ENCODE results near the gene ADAMTS9.
"Not testable (repeated sequence)": the region's sequence is repeated elsewhere in the genome, so short reads cannot be mapped to it uniquely, and the experiment has no call there.

Gene ADAMTS9

GRCh38 chr3:64575211-64575844 is 112.5 kb downstream of the ADAMTS9 start:
- no peak for DNase-seq (ENCODE audit: low read depth)

- no peak for DNase-seq (ENCODE audit: low read depth)
Observed at GRCh38 chr3:64574194-64574593, 113.6 kb downstream of the ADAMTS9 start.

GRCh38 chr3:64571982-64572381 is 115.8 kb downstream of the ADAMTS9 start:
- DNase-seq (ENCODE audit: low read depth) = no peak

DNA sequence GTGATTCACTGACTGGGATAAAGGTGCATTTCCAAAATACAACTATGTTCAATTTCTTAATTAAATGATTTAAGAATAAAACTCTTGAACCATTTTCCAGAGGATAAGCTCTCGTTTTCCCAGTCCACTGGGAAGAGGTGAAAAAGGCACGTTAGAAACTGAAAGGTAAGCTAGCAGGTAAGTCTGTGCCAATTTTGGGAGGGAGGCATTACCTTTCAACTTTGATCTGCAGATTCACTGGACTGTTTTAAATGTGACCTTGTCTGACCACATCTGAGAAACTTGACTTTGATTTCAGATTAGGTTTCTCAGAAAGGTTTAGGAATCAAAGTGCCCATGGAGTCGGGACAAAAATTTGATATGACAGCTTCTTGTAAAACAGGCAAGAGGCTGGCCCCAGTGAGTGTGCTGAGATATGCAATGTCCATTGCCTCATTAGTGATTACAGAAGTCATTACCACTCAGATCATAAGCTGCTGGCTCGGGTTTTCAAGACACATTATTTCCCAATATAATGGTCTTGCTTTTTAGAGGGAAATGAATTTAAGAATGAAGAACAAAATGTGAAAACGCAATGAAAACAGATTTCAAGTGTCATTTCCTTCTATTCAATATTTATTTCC is 118.8 kb downstream of the ADAMTS9 start:
- no peak for DNase-seq (ENCODE audit: low read depth)

DNA sequence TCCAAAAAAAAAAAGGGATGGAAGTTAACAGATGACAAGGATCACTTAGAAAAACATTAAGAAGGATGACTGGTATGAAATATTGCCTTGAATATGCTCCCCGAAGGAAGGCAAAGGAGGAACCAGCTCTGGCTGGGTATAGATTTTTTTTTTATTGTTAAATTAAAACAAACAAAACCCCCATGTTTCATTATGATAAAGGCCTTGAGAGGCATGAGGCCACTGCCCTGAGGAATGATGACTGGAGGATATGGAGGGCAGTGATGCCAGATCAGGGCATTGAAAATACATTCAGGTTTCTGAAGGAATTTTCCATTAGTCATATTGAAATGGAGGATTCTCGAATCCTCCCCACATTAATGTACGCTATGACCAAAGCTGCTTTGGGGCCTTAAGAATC is 120.9 kb downstream of the ADAMTS9 start:
- DNase-seq (ENCODE audit: low read depth) = no peak

GRCh38 chr3:64563751-64564150 is 124.0 kb downstream of the ADAMTS9 start:
- no peak for DNase-seq (ENCODE audit: low read depth)

- DNase-seq (ENCODE audit: low read depth) = no peak
Observed at GRCh38 chr3:64561868-64562267, 125.9 kb downstream of the ADAMTS9 start.

DNA sequence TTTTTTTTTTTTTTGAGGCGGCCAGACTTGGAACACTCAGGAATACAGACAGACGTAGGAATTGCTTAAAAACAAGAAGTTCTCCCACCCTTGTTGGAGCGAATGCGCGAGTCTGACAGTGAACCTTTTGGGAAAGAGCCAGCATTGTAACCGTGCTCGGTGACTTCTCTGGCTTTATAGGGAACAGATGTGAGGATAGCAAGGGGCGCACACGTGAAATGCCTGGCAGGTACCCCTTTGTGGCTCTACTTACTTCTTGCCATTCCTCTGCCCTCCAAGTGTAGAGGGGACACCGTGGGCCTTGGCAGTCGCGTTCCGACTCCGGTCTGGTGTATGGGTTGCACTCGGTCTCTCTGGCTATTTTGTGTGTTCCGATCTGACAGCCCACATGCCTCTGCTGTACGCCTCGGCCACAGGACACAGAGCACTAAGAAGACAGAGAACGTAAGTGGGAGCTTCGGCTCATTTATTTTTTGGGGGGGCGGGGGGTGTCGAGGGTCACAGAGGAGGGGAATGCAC is 126.4 kb downstream of the ADAMTS9 start:
- no peak for DNase-seq (ENCODE audit: low read depth)

DNA sequence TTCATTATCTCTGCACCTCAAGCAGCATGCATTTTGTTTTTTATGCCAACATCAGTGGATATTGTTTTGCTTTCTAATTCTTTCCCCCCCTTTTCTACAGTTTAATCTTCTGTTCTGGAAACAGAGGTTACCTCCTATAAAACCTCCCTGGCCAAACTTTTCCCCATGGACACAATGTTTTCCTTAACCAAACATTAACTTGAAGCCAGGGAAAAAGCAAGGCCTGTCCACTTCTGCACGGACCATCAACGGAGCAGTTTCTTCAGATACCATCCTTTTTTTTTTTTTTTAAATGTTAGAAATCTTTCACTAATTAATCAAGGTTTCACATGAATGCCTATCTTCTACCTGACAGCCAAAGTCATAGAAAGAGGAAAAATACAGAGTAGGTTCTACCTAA is 127.0 kb downstream of the ADAMTS9 start:
- no peak for DNase-seq (ENCODE audit: low read depth)

DNA sequence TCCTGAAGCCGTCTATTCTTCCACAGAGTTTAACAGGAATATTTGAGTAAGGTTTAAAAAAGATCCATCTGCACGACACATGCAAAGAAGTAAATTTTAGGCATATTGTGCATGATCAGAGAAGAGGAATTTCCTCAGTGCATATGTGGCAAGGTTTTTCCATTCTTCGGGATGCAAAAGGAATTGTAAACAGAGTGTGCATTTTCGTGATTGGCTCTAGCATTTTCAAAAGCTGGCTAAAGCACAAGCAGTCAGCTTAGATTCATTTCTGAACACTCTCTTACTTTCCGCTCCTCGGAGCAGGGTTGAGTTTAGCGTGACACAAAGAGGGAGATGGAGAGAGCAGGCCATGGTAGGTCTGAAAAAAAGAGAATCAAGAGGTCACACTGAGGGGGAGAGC is 128.2 kb downstream of the ADAMTS9 start:
- no peak for DNase-seq (ENCODE audit: low read depth)

DNA sequence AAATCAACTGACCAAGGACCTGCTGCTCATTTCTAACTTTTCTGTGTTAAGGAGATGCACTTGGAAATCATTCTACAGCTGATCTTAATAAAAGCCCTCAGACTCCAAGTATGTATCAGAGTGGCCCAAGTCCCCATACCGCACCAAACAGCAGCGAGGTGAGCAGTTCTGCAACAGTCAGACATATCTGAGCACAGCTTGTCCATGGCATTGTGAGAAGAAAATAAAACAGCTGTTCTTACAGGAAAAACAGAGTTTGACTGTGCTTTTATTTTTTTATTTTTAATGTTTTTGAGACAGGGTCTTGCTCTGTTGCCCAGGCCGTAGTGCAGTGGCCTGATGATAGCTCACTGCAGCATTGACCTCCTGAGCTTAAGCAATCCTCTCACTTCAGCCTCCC is 131.8 kb downstream of the ADAMTS9 start:
- no peak for DNase-seq (ENCODE audit: low read depth)

DNA sequence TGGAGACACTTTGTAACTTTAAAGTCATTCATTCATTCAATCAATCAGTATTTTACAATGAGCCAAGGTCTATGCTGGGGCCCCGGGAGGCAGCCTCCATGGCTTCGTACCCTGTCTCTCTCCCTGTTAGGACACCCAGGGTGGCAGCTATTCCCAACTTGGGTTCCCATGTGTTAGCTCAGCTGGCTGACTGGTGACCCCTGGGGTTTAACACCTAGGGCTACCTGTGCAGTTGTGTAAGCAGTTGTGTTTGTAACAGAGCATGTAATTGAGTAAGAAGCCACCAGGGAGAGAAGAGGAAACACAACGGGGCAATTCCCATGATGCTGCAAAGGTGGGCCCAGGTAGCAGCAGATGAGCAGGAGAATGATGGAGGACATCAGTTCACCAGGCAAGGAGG is 132.4 kb downstream of the ADAMTS9 start:
- no peak for DNase-seq (ENCODE audit: low read depth)

DNA sequence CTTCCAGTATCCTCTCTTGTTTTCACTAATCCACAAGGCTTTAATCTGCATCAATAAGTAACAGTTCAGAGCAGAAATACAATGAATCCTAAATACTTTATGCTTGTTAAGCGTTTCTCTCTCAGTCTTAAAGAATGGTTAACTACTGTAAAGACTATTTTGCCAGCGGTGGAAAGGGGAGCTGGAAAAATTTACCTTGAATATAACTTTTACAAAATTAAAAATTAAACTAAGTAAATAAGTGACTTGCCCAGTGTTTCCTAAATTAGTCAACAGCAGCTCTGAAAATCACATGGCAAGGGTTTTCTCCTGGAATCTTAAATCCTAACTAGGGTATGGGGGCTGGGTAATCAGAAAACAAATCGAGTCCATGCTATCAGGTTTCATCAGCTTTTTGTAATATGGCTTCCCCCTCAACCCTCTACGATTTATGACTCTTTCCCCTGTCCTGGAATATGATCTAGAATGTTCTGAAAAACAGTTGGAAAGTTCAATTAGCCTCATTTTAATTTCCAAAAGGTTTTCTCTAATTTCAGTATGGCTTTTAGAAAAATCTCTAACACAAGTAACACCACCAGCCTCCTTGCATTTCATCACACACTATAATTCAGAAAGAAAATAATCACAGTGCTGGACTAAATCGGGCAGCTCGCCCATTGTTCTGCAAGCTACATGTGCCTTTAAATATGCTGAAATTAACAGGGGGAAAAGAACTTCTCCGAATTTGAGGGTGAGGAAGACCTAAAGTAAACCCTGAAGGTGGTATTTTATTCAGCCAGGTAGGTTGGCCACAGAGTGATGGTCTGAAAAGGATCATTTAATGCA is 133.5 kb downstream of the ADAMTS9 start:
- no peak for DNase-seq (ENCODE audit: low read depth)

DNA sequence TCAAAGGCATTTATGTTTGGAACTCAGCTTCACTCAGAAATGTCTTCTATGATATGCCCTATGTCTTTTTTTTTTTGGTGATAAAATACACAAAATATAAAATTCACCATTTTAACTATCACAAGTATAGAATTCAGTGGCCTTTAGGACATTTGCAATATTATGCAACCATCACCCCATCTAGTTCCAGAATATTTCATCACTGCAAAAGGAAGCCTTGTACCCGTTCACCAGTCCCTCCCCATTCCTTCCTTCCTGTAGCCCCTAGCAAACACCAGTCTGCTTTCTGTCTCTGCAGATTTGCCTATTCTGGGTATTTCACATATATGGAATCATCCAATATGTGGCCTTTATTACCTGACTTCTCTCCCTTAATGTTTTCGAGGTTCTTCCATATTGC is 134.8 kb downstream of the ADAMTS9 start:
- DNase-seq (ENCODE audit: low read depth) = no peak

DNA sequence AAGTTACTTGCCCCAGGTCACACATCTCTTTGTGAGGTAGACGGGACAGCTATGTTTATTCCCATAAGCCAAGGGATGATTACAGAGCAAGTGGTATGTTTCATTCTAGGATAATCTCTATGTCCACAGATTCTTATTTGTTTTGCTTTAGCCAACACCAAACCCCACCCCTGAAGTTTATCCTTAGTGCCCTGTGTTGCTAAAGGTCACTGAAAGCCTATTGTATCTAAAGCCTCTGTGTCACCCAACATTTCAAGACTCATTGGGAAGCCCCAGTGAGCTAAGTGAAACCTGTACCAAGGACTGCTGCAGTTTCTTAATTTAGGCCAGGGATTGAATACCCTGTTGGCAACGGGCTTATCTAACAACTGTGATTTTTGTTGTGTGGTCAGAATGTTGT is 135.6 kb downstream of the ADAMTS9 start:
- DNase-seq (ENCODE audit: low read depth) = no peak

- DNase-seq (ENCODE audit: low read depth) = no peak
Observed at GRCh38 chr3:64551697-64552096, 136.1 kb downstream of the ADAMTS9 start.

DNA sequence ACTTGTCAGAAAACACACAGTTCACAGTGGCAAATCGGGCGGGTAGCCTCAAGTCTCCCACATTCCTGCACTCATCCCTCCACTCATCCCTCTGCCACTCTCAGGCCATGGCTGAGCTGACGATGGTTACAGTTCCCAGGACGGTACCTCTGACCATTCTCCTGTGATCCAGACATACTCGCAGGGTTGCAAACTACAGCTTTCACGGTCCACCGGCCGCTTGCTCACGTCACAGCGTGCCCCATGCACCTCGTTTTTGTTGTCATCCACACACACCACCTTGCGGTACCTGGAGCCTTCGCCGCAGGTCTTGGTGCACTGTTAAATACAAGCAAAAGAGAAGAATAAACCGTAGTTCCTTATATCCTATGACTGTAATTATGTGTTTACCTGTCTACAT is 137.1 kb downstream of the ADAMTS9 start:
- DNase-seq (ENCODE audit: low read depth) = no peak

DNA sequence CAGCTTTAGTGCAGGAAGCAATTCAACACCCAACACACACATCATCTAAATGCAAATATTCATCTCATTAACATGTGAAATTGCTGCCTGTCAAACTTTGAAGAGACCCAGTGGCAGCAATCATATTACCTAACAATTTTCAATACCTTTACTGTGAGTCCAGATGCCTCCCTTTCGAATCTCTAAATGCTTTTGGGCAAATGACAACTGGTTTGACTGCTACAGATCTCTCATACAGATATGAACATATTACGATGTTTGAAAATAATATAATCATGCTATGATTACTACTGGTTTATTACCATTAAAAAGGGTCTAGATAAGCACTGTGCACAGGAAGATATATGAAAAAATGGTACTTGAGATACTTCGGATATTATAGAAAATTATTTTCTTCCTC is 137.9 kb downstream of the ADAMTS9 start:
- no peak for DNase-seq (ENCODE audit: low read depth)

DNA sequence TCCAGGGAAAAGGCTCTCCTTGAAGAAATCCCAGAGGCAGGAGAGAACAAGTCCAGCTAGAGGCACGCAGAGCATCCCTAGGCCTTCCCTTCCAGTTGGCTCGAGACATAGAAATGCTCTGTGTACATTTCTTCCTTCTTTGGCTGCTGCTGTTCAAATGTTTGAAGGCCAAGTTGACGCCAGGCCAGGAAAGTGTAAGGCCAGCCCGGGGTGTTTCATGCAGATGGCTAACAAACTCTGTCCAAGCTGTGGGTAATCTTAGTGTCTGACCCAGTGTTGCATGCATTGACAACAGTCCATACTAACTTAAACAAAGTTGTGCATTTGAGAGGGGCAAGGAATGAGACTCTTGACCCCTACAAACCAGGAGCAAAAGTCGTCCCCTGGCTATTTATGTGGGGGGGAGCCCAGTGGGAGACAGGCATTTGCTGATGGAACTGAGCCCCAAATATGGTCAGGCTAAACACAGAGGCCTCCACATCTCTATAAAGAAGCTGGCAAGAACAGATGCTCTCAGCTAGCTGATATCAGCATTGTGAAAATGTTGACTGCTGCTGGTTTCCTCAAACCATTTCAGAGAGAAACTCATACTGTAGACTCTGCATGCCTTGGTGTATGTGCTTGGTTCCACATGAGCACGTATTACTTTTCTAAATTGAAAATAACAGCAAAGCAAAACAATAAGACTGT is 139.5 kb downstream of the ADAMTS9 start:
- DNase-seq (ENCODE audit: low read depth) = peak; percentile 36

GRCh38 chr3:64546856-64547255 is 140.9 kb downstream of the ADAMTS9 start:
- DNase-seq (ENCODE audit: low read depth) = no peak

DNA sequence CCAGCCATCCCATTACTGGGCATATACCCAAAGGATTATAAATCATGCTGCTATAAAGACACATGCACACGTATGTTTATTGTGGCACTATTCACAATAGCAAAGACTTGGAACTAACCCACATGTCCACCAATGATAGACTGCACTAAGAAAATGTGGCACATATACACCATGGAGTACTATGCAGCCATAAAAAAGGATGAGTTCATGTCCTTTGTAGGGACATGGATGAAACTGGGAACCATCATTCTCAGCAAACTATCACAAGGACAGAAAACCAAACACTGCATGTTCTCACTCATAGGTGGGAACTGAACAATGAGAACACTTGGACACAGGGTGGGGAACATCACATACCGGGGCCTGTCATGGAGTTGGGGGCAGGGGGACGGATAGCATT is 142.6 kb downstream of the ADAMTS9 start:
- DNase-seq (ENCODE audit: low read depth) = not testable (repeated sequence)

- no peak for DNase-seq (ENCODE audit: low read depth)
Observed at GRCh38 chr3:64541803-64542202, 146.0 kb downstream of the ADAMTS9 start.

Data from stromal cell of bone marrow (primary cell).